Peyer's patch (tissue), 4 donors: ENCODE results near the gene APEH. TPM values are rescaled to one million over a fixed set of nuclear protein-coding genes. Genes with fewer than 3 reads are reported as not detected.
A peak's percentile ranks its signal among the peaks of the same experiment; 100 is the strongest.

Source experiments
- DNase-seq, 3 donors: peaks; one replicate each; pipeline ENCODE4 v3.0.0-alpha.2; 2017 to 2019
- H3K27ac ChIP-seq, 4 donors: fragments of 200-600 bp; sonication (generic); one replicate each; pipeline ENCODE4 v1.5.1; 2016 to 2019
- H3K27me3 ChIP-seq, 2 donors: fragments of 200-600 bp; sonication (generic); one replicate each; pipeline ENCODE4 v1.5.1; 2019
- H3K36me3 ChIP-seq, 3 donors: fragments of 200-600 bp; sonication (generic); one replicate each; pipeline ENCODE4 v1.5.1; 2016 to 2019
- H3K4me1 ChIP-seq, 4 donors: fragments of 200-600 bp; sonication (generic); one replicate each; pipeline ENCODE4 v1.5.1; 2016 to 2019
- H3K4me3 ChIP-seq, 4 donors: fragments of 200-600 bp; sonication (generic); 1 replicate in 3 of 4; 2 replicates in 1 of 4; pipeline ENCODE4 v1.5.1; 2016 to 2019; ENCODE audit warnings: mild to moderate bottlenecking in 1 of 4
- H3K9me3 ChIP-seq, 4 donors: fragments of 200-600 bp; sonication (generic); one replicate each; pipeline ENCODE4 v1.5.1; 2016 to 2019; ENCODE audit warnings: mild to moderate bottlenecking in 1 of 4
- POLR2A ChIP-seq, 2 donors: fragments of 450-650 bp; IDR thresholded peaks; one replicate each; pipeline ENCODE4 v1.5.1; 2017; ENCODE audit warnings: antibody characterized with exemption in 2 of 2, mild to moderate bottlenecking in 2 of 2, moderate library complexity in 2 of 2
- total RNA-seq, 4 donors: library from RNA; depleted of rRNA; stranded (reverse); fragments of >200 nt; gene quantifications; one replicate each; pipeline ENCODE4 v1.1.0, GENCODE V29; 2016
- TF ChIP-seq, protein P1 (sequence below), 6 experiments: fragments of 450-650 bp in 4 of 6; fragments of 200-600 bp in 2 of 6; sonication (generic) in 1 of 6; IDR thresholded peaks; one replicate each; pipeline ENCODE4 v1.5.1; 2017 to 2019; ENCODE audit warnings: antibody characterized with exemption in 6 of 6, mild to moderate bottlenecking in 3 of 6, moderate library complexity in 1 of 6

Gene APEH
- total RNA-seq, 4 donors from 2014 or later = 99.0 to 170 (median 119) TPM

DNA sequence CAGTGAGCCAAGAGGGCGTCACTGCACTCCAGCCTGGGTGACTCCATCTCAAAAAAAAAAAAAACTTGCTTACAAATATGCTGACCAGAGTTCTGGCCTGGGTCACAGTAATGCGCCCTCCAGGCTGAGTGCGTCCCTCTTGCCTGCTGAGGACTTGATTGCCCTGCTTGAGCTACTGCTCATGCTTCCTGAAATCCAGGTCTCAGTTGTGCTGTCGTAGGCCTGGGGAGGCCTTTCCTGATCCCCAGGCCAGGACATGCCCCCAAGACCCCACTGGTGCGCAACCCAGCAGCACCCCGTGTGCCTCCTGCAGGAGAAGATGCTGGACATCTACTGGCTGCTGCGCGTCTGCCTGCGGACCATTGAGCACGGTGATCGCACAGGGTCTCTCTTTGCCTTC is 38.0 kb downstream of the APEH start:
- no peak for DNase-seq
- H3K9me3 ChIP-seq = no peaks in the 10 kb centered on the region
- H3K4me1 ChIP-seq = no peaks in the 10 kb centered on the region
- no peak overlapping the region for H3K27ac ChIP-seq
- no peaks in the 10 kb centered on the region for H3K27me3 ChIP-seq
- no peak for TF ChIP-seq POLR2A (IDR thresholded peaks at IDR 0.05)
- TF ChIP-seq, protein P1, sequence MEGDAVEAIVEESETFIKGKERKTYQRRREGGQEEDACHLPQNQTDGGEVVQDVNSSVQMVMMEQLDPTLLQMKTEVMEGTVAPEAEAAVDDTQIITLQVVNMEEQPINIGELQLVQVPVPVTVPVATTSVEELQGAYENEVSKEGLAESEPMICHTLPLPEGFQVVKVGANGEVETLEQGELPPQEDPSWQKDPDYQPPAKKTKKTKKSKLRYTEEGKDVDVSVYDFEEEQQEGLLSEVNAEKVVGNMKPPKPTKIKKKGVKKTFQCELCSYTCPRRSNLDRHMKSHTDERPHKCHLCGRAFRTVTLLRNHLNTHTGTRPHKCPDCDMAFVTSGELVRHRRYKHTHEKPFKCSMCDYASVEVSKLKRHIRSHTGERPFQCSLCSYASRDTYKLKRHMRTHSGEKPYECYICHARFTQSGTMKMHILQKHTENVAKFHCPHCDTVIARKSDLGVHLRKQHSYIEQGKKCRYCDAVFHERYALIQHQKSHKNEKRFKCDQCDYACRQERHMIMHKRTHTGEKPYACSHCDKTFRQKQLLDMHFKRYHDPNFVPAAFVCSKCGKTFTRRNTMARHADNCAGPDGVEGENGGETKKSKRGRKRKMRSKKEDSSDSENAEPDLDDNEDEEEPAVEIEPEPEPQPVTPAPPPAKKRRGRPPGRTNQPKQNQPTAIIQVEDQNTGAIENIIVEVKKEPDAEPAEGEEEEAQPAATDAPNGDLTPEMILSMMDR (IDR thresholded peaks at IDR 0.05) = no peak
- H3K36me3 ChIP-seq = peaks cover 0 to 37% (median 0%) of the 10 kb centered on the region in 3 donors
- no peak overlapping the region for H3K4me3 ChIP-seq

DNA sequence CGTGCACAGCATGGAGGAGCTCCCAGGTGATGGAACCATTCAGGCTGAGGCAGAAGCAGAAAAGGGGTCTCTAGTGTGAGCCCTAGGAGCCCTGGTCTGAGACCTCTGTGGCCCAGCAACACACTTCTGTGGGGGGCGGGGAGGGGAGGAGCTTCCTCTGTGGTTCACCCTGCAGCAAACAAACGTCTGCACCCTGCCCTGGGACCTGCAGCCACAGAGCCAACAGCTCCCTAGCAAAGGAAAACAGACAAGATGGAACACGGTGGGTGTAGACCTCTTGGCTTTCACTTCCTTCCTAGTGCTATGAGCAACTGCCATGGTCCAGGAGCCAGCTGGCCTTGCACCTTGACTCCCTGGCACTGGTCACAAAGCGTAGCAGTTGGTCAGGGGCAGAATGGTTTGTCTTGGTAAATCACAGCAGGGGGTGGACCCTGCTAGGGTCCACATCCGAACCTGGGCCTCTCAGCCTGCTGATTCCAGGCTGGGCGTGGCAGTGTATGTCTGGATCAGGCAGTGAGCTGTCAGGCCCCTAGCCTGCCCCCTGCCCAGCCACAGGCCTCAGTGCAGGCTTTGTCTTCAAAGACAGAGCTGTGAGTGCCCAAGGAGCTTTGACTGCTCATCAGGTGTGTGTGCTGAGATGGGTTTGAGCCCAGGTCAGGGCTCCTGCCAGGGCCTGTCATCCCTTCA is 38.6 kb downstream of the APEH start:
- Histone ChIP-seq H3K4me1 (no peaks in the 10 kb centered on the region), H3K9me3 (no peaks in the 10 kb centered on the region), H3K27ac (no peak overlapping the region), H3K27me3 (no peaks in the 10 kb centered on the region), H3K36me3 (peaks cover 0 to 37% (median 0%) of the 10 kb centered on the region in 3 donors), H3K4me3 (no peak overlapping the region)
- TF ChIP-seq POLR2A (IDR thresholded peaks at IDR 0.05) = no peak
- DNase-seq = peak in 1 of 3 donors; percentile 49

DNA sequence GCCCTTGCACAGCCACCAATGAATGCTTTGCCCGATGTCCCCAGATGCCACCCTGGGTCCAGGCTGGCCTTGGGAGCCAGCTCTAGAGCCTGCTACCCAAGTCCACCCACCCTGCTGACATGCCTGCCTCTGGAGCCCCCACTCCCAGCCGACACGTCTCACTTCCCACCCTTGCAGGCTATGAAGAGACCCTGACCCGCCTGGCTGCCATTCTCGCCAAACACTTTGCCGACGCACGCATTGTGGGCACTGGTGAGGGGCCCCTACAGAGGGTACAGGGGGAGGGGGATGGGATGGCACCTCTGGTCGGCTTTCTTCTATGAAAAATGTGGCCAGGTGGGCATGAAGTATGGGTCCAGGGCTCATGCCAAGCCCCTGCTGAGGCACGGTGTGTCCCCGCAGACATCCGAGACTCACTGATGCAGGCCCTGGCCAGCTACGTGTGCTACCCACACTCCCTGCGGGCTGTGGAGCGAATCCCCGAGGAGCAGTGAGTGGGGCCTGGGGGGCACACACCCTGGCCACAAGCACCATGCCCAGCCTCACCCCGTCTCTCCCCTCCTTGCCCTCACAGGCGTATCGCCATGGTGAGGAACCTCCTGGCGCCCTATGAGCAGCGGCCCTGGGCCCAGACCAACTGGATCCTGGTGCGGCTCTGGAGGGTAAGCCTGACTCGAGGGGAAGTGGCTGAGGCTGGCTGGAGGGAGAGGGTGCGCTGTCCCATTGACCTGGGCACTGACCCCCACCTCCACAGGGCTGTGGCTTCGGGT is 39.4 kb downstream of the APEH start:
- no peak overlapping the region for H3K4me3 ChIP-seq
- peak in 1 of 3 donors; percentile 36 for DNase-seq
- no peak overlapping the region for H3K27ac ChIP-seq
- no peaks in the 10 kb centered on the region for H3K9me3 ChIP-seq
- H3K27me3 ChIP-seq = no peaks in the 10 kb centered on the region
- H3K36me3 ChIP-seq = peaks cover 0 to 37% (median 0%) of the 10 kb centered on the region in 3 donors
- TF ChIP-seq POLR2A (IDR thresholded peaks at IDR 0.05) = no peak
- TF ChIP-seq, protein P1 (IDR thresholded peaks at IDR 0.05) = no peak
- H3K4me1 ChIP-seq = peaks cover 0 to 5% (median 0%) of the 10 kb centered on the region in 4 donors

DNA sequence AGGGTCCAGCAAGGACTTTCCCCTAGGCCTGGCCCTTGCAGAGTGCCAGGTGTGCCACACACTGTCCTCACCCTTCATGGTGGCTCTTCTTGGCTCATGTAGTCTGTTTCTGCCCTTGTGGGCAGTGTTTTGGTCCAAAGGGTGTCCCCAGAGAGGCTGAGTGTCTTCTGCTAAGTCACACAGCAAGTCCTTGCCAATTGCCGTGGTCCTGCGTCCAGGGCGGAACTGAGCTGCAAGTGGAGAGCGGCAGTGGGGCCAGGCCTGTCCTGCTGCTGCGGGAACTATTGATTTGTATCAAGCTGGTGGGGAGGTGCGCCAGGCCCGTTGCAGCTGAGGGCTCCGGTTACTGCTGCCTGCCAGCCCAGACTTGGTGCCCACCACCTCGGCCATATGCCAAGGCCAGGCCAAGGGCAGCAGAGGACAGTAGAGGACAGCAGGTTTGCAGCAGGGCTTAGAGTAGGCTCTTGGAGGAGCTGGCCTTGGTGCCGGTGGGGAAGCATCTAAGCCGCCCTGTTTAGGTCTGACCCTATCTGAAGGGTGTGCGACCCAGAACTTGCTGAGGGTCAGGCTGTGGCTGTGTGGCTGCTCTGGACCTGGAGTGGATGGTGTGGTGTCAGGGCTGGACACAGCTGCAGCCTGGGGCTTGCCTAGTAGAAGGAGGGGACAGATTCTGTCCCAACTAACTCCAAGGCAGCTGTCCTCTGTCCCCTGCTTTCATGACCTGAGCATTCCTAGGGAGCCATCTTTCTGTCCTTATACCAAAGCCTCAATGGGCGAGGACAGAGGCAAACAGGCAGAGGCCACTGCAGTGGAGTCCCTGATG is 40.8 kb downstream of the APEH start:
- H3K9me3 ChIP-seq = no peaks in the 10 kb centered on the region
- no peak for DNase-seq
- H3K36me3 ChIP-seq = peaks cover 0 to 37% (median 0%) of the 10 kb centered on the region in 3 donors
- H3K4me3 ChIP-seq = no peak overlapping the region
- H3K4me1 ChIP-seq = peaks cover 0 to 15% (median 3%) of the 10 kb centered on the region in 4 donors
- TF ChIP-seq, protein P1 (IDR thresholded peaks at IDR 0.05) = no peak
- TF ChIP-seq POLR2A (IDR thresholded peaks at IDR 0.05) = no peak
- no peak overlapping the region for H3K27ac ChIP-seq
- no peaks in the 10 kb centered on the region for H3K27me3 ChIP-seq

DNA sequence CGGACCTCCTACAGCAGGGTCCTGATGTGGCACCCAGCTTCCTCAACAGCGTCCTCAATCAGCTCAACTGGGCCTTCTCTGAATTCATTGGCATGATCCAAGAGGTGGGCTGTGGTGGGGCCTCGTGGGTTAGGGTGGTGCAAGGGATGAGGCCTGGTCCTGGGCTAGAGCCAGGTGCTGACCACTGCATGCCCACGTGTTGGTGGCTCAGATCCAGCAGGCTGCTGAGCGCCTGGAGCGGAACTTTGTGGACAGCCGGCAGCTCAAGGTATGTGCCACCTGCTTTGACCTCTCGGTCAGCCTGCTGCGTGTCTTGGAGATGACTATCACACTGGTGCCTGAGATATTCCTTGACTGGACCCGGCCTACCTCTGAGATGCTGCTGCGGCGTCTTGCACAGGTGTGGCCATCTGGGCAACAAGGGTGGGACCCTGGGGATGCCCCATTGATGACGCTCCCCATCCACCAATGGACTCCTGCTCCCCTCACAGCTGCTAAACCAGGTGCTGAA is 41.5 kb downstream of the APEH start:
- H3K9me3 ChIP-seq = no peaks in the 10 kb centered on the region
- H3K36me3 ChIP-seq = peaks cover 0 to 39% (median 0%) of the 10 kb centered on the region in 3 donors
- no peak overlapping the region for H3K27ac ChIP-seq
- no peaks in the 10 kb centered on the region for H3K27me3 ChIP-seq
- no peak for DNase-seq
- TF ChIP-seq, protein P1 (IDR thresholded peaks at IDR 0.05) = no peak
- TF ChIP-seq POLR2A (IDR thresholded peaks at IDR 0.05) = no peak
- H3K4me3 ChIP-seq = no peak overlapping the region
- peaks cover 0 to 23% (median 3%) of the 10 kb centered on the region in 4 donors for H3K4me1 ChIP-seq
